H1 (cell line): ENCODE measurements around the gene INAFM1. TPM values are rescaled to one million over a fixed set of nuclear protein-coding genes. Genes with fewer than 3 reads are reported as not detected.
"Not testable (repeated sequence)": the region's sequence is repeated elsewhere in the genome, so short reads cannot be mapped to it uniquely, and the experiment has no call there.

Experiments
- CTCF ChIA-PET: fragments of 300-600 bp; sonication (Branson Sonifier 250); formaldehyde crosslinking; loops from one replicate; lab custom pipeline; 2021; ENCODE audit not compliant: partially characterized antibody; lab: Charles Lee
- POLR2A ChIA-PET: fragments of 300-600 bp; sonication (Branson Sonifier 250); formaldehyde crosslinking; loops from one replicate; lab custom pipeline; 2021; ENCODE audit warnings: inconsistent platforms; ENCODE audit not compliant: partially characterized antibody; lab: Charles Lee
- DNase-seq, 2 experiments: peaks; one replicate each; pipeline versions ENCODE4 v3.0.0 to v3.0.0-alpha.2; 2010 to 2022; ENCODE audit warnings: low spot score in 2 of 2, low read depth in 1 of 2, mixed read lengths in 1 of 2
- FAIRE-seq: peaks from 2 replicates; lab custom pipeline; 2011; peaks lifted over from hg19 to GRCh38; lab: Jason Lieb, UNC
- H2AFZ ChIP-seq: 2 replicates; pipeline ENCODE4 v1.8.1; 2012; ENCODE audit warnings: low read length, inconsistent platforms
- H2AK5ac ChIP-seq: 2 replicates; pipeline ENCODE4 v1.6.1; 2013; ENCODE audit warnings: low read depth, low read length
- H2BK120ac ChIP-seq: replicated peaks from 2 replicates; pipeline ENCODE3; 2013; ENCODE audit warnings: low read depth, low read length, inconsistent platforms
- H2BK12ac ChIP-seq: 2 replicates; pipeline ENCODE4 v1.6.1; 2013; ENCODE audit warnings: low read depth, low read length
- H2BK15ac ChIP-seq: 2 replicates; pipeline ENCODE4 v1.6.1; 2013; ENCODE audit warnings: low read length
- H2BK20ac ChIP-seq: 2 replicates; pipeline ENCODE4 v1.6.1; 2013; ENCODE audit warnings: low read length
- H2BK5ac ChIP-seq: 2 replicates; pipeline ENCODE4 v1.6.1; 2013; ENCODE audit warnings: low read depth, low read length
- H3K14ac ChIP-seq: 2 replicates; pipeline ENCODE4 v1.6.1; 2013; ENCODE audit warnings: inconsistent platforms; ENCODE audit not compliant: insufficient read length
- H3K18ac ChIP-seq: 2 replicates; pipeline ENCODE4 v1.6.1; 2013; ENCODE audit warnings: low read length; ENCODE audit errors: extremely low read depth
- H3K23ac ChIP-seq: 2 replicates; pipeline ENCODE4 v1.6.1; 2013; ENCODE audit warnings: inconsistent platforms; ENCODE audit not compliant: insufficient read length
- H3K23me2 ChIP-seq: 2 replicates; pipeline ENCODE4 v1.6.1; 2013; ENCODE audit warnings: low read depth, low read length
- H3K27ac ChIP-seq: 2 replicates; pipeline ENCODE4 v1.6.1; 2011; ENCODE audit warnings: low read depth, low read length, inconsistent platforms
- H3K27me3 ChIP-seq, 4 experiments: replicated peaks in 1 of 4; 1 replicate in 1 of 4; 2 replicates in 3 of 4; pipeline versions ENCODE4 v1.6.1 to v1.8.1; 2011 to 2013; ENCODE audit warnings: low read length in 3 of 4, mild to moderate bottlenecking in 3 of 4, inconsistent platforms in 2 of 4, mixed read lengths in 2 of 4, moderate library complexity in 1 of 4; ENCODE audit not compliant: control insufficient read depth in 3 of 4, insufficient read depth in 3 of 4; ENCODE audit errors: extremely low read depth in 1 of 4
- H3K36me3 ChIP-seq, 4 experiments: 2 replicates each; pipeline versions ENCODE4 v1.6.1 to v1.8.1; 2011 to 2013; ENCODE audit warnings: mild to moderate bottlenecking in 4 of 4, low read length in 3 of 4, moderate library complexity in 2 of 4, control low read depth in 1 of 4, inconsistent platforms in 1 of 4; ENCODE audit not compliant: insufficient read depth in 4 of 4, control insufficient read depth in 2 of 4
- H3K4ac ChIP-seq: replicated peaks from 2 replicates; pipeline ENCODE3; 2013; ENCODE audit warnings: low read length, low read depth, mixed read lengths, inconsistent platforms; ENCODE audit not compliant: insufficient read length
- H3K4me1 ChIP-seq, 4 experiments: replicated peaks in 1 of 4; 1 replicate in 1 of 4; 2 replicates in 3 of 4; pipeline versions ENCODE4 v1.6.1 to v1.8.1; 2011 to 2013; ENCODE audit warnings: low read length in 3 of 4, inconsistent platforms in 2 of 4, mixed read lengths in 1 of 4; ENCODE audit not compliant: insufficient read depth in 4 of 4, control insufficient read depth in 3 of 4
- H3K4me2 ChIP-seq, 2 experiments: 2 replicates each; pipeline versions ENCODE4 v1.6.1 to v1.8.1; 2011 to 2013; ENCODE audit warnings: low read depth in 2 of 2, low read length in 2 of 2, control low read depth in 1 of 2, inconsistent platforms in 1 of 2, mild to moderate bottlenecking in 1 of 2; ENCODE audit not compliant: insufficient read depth in 1 of 2
- H3K4me3 ChIP-seq, 4 experiments: fragments of 200-600, 300-600 bp in 1 of 4; sonication (generic), shearing (Covaris generic), sonication (Bioruptor Twin) in 1 of 4; 2 replicates each; pipeline versions ENCODE4 v1.5.1 to v1.8.1; 2011 to 2016; ENCODE audit warnings: low read length in 4 of 4, low read depth in 3 of 4, control low read depth in 2 of 4, inconsistent platforms in 2 of 4, mild to moderate bottlenecking in 2 of 4, mixed read lengths in 1 of 4, moderate library complexity in 1 of 4; ENCODE audit not compliant: insufficient read depth in 2 of 4; ENCODE audit errors: extremely low read depth in 1 of 4
- H3K56ac ChIP-seq: replicated peaks from 2 replicates; pipeline ENCODE3; 2013; ENCODE audit warnings: low read depth, mild to moderate bottlenecking, mixed read lengths, low read length, inconsistent platforms; ENCODE audit not compliant: insufficient read length
- H3K79me1 ChIP-seq: 2 replicates; pipeline ENCODE4 v1.6.1; 2013; ENCODE audit warnings: low read depth, low read length, control low read depth
- H3K79me2 ChIP-seq, 2 experiments: 2 replicates each; pipeline versions ENCODE4 v1.6.1 to v1.8.1; 2012 to 2013; ENCODE audit warnings: low read length in 2 of 2, mild to moderate bottlenecking in 2 of 2, inconsistent platforms in 1 of 2; ENCODE audit not compliant: insufficient read depth in 2 of 2, control insufficient read depth in 1 of 2
- H3K9ac ChIP-seq, 4 experiments: replicated peaks in 1 of 4; 1 replicate in 1 of 4; 2 replicates in 3 of 4; pipeline versions ENCODE4 v1.6.1 to v1.8.1; 2011 to 2013; ENCODE audit warnings: low read depth in 3 of 4, low read length in 3 of 4, control low read depth in 2 of 4, mild to moderate bottlenecking in 2 of 4, moderate library complexity in 2 of 4, inconsistent platforms in 1 of 4; ENCODE audit errors: extremely low read depth in 1 of 4
- H3K9me3 ChIP-seq, 2 experiments: 2 replicates each; pipeline versions ENCODE4 v1.6.1 to v1.8.1; 2012 to 2013; ENCODE audit warnings: mild to moderate bottlenecking in 2 of 2, moderate library complexity in 2 of 2, control low read depth in 1 of 2, inconsistent platforms in 1 of 2, low read depth in 1 of 2, low read length in 1 of 2, mixed read lengths in 1 of 2; ENCODE audit not compliant: insufficient read depth in 2 of 2
- H4K20me1 ChIP-seq, 2 experiments: replicated peaks in 1 of 2; 2 replicates each; pipeline versions ENCODE3 to v1.8.1; 2011 to 2013; ENCODE audit warnings: inconsistent platforms in 2 of 2, low read length in 2 of 2, mild to moderate bottlenecking in 1 of 2; ENCODE audit not compliant: insufficient read depth in 2 of 2, control insufficient read depth in 1 of 2
- H4K5ac ChIP-seq: 2 replicates; pipeline ENCODE4 v1.6.1; 2013; ENCODE audit warnings: low read length, low read depth, mixed read lengths, inconsistent platforms; ENCODE audit not compliant: insufficient read length
- H4K8ac ChIP-seq: 2 replicates; pipeline ENCODE4 v1.8.0; 2013; ENCODE audit warnings: mild to moderate bottlenecking, moderate library complexity, low read length, inconsistent platforms; ENCODE audit not compliant: insufficient read depth; ENCODE audit errors: extremely low read depth
- H4K91ac ChIP-seq: replicated peaks from 2 replicates; pipeline ENCODE3; 2013; ENCODE audit warnings: low read length, mixed read lengths, inconsistent platforms; ENCODE audit not compliant: insufficient read length
- ATF2 ChIP-seq: IDR thresholded peaks from 2 replicates; pipeline ENCODE4 v1.6.1; 2012; ENCODE audit warnings: low read length, inconsistent platforms
- WGBS, 2 experiments: shearing (Covaris generic) in 1 of 2; methylation state at CpG; one replicate each; pipeline versions ENCODE4 v1.1.6 to v1.1.7; 2013 to 2015; ENCODE audit warnings: low lambda C conversion rate in 2 of 2, mixed read lengths in 2 of 2, inconsistent platforms in 1 of 2, low coverage in 1 of 2, missing lambda C conversion rate in 1 of 2; ENCODE audit not compliant: insufficient replicate concordance in 2 of 2, insufficient coverage in 1 of 2, insufficient read length in 1 of 2; ENCODE audit errors: extremely low coverage in 1 of 2, missing lambda C conversion rate in 1 of 2; 5-methylcytosine and 5-hydroxymethylcytosine counted together
- polyA plus RNA-seq, 7 experiments: library from polyadenylated mRNA; depleted of rRNA in 3 of 7; stranded (reverse) in 5 of 7; unstranded in 2 of 7; fragments of >200 nt in 5 of 7; fragments of 200-250 nt in 2 of 7; gene quantifications; 1 replicate in 5 of 7; 2 replicates in 1 of 7; 4 replicates in 1 of 7; pipeline versions ENCODE4 v1.2.1 to v1.2.3, GENCODE V29; 2011 to 2013; ENCODE audit warnings: missing spikeins in 2 of 7, mixed read lengths in 2 of 7
- total RNA-seq: library from RNA; stranded (reverse); fragmentation: NEBNext Ultra II Directional; extraction: Animal tissue kit (Norgen Biotek cat#: 25700); gene quantifications from 2 replicates; pipeline ENCODE4 v1.2.1, GENCODE V29; 2021

The INAFM1 gene
- total and polyA plus RNA-seq, 2 of the 8 experiments (the other 6 are each of a cell fraction or from before 2014, with no cell fraction given) = 2.6 to 3.4 TPM

DNA sequence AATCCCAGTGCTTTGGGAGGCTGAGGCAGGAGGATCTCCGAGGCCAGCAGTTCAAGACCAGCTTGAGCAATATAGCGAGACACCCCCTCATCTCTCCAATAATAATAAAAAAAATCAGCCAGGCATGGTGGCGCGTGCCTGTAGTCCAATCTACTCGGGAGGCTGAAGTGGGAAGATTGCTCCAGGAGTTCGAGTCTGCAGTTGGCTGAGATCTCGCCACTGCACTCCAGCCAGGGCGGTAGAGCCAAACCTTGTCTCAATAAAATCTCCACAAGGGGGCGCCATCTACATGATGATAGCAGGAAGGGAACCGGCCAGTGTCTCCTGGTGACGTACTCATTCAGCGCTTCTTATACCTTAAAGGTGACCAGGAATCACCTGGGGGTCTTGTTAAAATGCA lies 21.4 kb downstream of the INAFM1 start (continued):
- TF ChIP-seq ATF2 = peak; percentile 43; the same call in 1 of the 2 replicates

GRCh38 chr19:47300867-47301266 lies 26.2 kb downstream of the INAFM1 start:
- POLR2A ChIA-PET = interaction anchor here (1.4 kb wide), 1 partner anchor 61 kb away, joined by 4 read pairs; no protein-coding TSS in a partner anchor
- H3K4ac ChIP-seq, H4K91ac ChIP-seq, H3K23me2 ChIP-seq, FAIRE-seq, H3K9ac ChIP-seq, H3K36me3 ChIP-seq, H2AK5ac ChIP-seq, H2BK15ac ChIP-seq, H3K79me1 ChIP-seq, H3K4me2 ChIP-seq, H3K14ac ChIP-seq, H2AFZ ChIP-seq, H2BK20ac ChIP-seq, H2BK120ac ChIP-seq, H3K27me3 ChIP-seq, DNase-seq, H3K23ac ChIP-seq, H3K79me2 ChIP-seq, H3K18ac ChIP-seq, H2BK5ac ChIP-seq, H3K56ac ChIP-seq, H4K8ac ChIP-seq, H3K9me3 ChIP-seq, H3K27ac ChIP-seq, H4K20me1 ChIP-seq, H3K4me1 ChIP-seq, H4K5ac ChIP-seq, H3K4me3 ChIP-seq, H2BK12ac ChIP-seq: not testable (repeated sequence)
- CTCF ChIA-PET = interaction anchor here (3.1 to 10.4 kb wide), 3 partner anchors 16 to 90 kb away, joined by 11 to 90 read pairs (median 12); partner anchors contain the start of gene DHX34
- 97% methylated on average over 7 of the region's 14 CpGs; no CpG with 5 or more reads in 1 of the 2 experiments for WGBS, 2 experiments
